SK-N-SH (cell line): ENCODE measurements around the gene KLHL30. TPM values are rescaled to one million over a fixed set of nuclear protein-coding genes. Genes with fewer than 3 reads are reported as not detected.

ENCODE experiments used
- CTCF ChIA-PET: fragments of 300-600, 350-600 bp; formaldehyde crosslinking; extraction: SDS; loops from one replicate; lab custom pipeline; 2021; lab: Yijun Ruan, JAX
- POLR2A ChIA-PET: fragments of 350-600 bp; sonication (Branson Sonifier 250); formaldehyde crosslinking; extraction: SDS; loops from one replicate; lab custom pipeline; 2020; ENCODE audit warnings: antibody characterized with exemption, inconsistent platforms; lab: Yijun Ruan, JAX
- DNase-seq: peaks from one replicate; pipeline ENCODE4 v3.0.0; 2012
- H2AFZ ChIP-seq: fragments of 200-600 bp; sonication (generic); 2 replicates; pipeline ENCODE4 v1.8.1; 2016; ENCODE audit warnings: antibody characterized with exemption, mild to moderate bottlenecking, low read depth
- H3F3A ChIP-seq: fragments of 200-600 bp; sonication (generic); replicated peaks from 2 replicates; pipeline ENCODE3; 2016; ENCODE audit warnings: antibody characterized with exemption, mild to moderate bottlenecking; ENCODE audit not compliant: insufficient read depth
- H3K27ac ChIP-seq, 2 experiments: fragments of 200-500 bp in 1 of 2; fragments of 200-600 bp in 1 of 2; sonication (Bioruptor generic) in 1 of 2; sonication (generic), shearing (Covaris generic) in 1 of 2; 2 replicates each; pipeline versions ENCODE4 v1.5.1 to v1.6.1; 2014 to 2016; ENCODE audit warnings: low read depth in 2 of 2, inconsistent platforms in 1 of 2, low read length in 1 of 2, mild to moderate bottlenecking in 1 of 2, mixed read lengths in 1 of 2
- H3K27me3 ChIP-seq: fragments of 200-600 bp; sonication (generic), shearing (Covaris generic); 2 replicates; pipeline ENCODE4 v1.6.1; 2016; ENCODE audit warnings: mixed run types; ENCODE audit not compliant: insufficient read depth
- H3K36me3 ChIP-seq, 2 experiments: fragments of 200-500 bp in 1 of 2; fragments of 200-600 bp in 1 of 2; sonication (Bioruptor generic) in 1 of 2; sonication (generic) in 1 of 2; replicated peaks in 1 of 2; 2 replicates each; pipeline versions ENCODE3 to v1.5.1; 2014 to 2016; ENCODE audit warnings: low read length in 1 of 2, mild to moderate bottlenecking in 1 of 2; ENCODE audit not compliant: insufficient read depth in 2 of 2, control insufficient read depth in 1 of 2
- H3K4me1 ChIP-seq, 2 experiments: fragments of 200-500 bp in 1 of 2; fragments of 200-600 bp in 1 of 2; sonication (Bioruptor generic) in 1 of 2; sonication (generic), shearing (Covaris generic) in 1 of 2; 2 replicates each; pipeline versions ENCODE4 v1.5.1 to v1.6.1; 2014 to 2016; ENCODE audit warnings: low read depth in 1 of 2, low read length in 1 of 2, mixed run types in 1 of 2; ENCODE audit not compliant: insufficient read depth in 2 of 2, control insufficient read depth in 1 of 2
- H3K4me2 ChIP-seq: fragments of 200-600 bp; sonication (generic), shearing (Covaris generic); 2 replicates; pipeline ENCODE4 v1.6.1; 2017; ENCODE audit warnings: mixed run types
- H3K4me3 ChIP-seq, 2 experiments: fragments of 200-500 bp in 1 of 2; fragments of 200-600 bp in 1 of 2; sonication (Bioruptor generic) in 1 of 2; sonication (generic), shearing (Covaris generic) in 1 of 2; 2 replicates each; pipeline versions ENCODE4 v1.5.1 to v1.8.1; 2014 to 2016; ENCODE audit warnings: low read depth in 2 of 2, inconsistent platforms in 1 of 2, low read length in 1 of 2, mild to moderate bottlenecking in 1 of 2, mixed read lengths in 1 of 2, moderate library complexity in 1 of 2
- H3K79me2 ChIP-seq: fragments of 200-600 bp; sonication (generic); 2 replicates; pipeline ENCODE4 v1.8.1; 2017; ENCODE audit warnings: mild to moderate bottlenecking; ENCODE audit not compliant: insufficient read depth
- H3K9ac ChIP-seq: fragments of 200-600 bp; sonication (generic); 2 replicates; pipeline ENCODE4 v1.6.1; 2017; ENCODE audit warnings: mixed run types
- H3K9me2 ChIP-seq: fragments of 200-600 bp; sonication (generic); 2 replicates; pipeline ENCODE4 v1.6.1; 2017; ENCODE audit warnings: mixed run types
- H3K9me3 ChIP-seq: fragments of 200-600 bp; sonication (generic); 2 replicates; pipeline ENCODE4 v1.6.1; 2017; ENCODE audit warnings: mixed run types, mild to moderate bottlenecking, moderate library complexity
- H4K20me1 ChIP-seq: fragments of 200-600 bp; sonication (generic); 2 replicates; pipeline ENCODE4 v1.6.1; 2017; ENCODE audit warnings: mild to moderate bottlenecking, mixed run types; ENCODE audit not compliant: insufficient read depth
- EP300 ChIP-seq, 2 experiments: IDR thresholded peaks; 2 replicates each; pipeline versions ENCODE4 v1.4.0 to v1.6.1; 2012; ENCODE audit warnings: borderline replicate concordance in 1 of 2, low read depth in 1 of 2, low read length in 1 of 2
- FOSL2 ChIP-seq: IDR thresholded peaks from 2 replicates; pipeline ENCODE4 v1.4.0; 2012; ENCODE audit warnings: low read depth, mild to moderate bottlenecking, moderate library complexity, borderline replicate concordance
- FOXM1 ChIP-seq: IDR thresholded peaks from 2 replicates; pipeline ENCODE4 v1.4.0; 2012; ENCODE audit warnings: low read depth, mild to moderate bottlenecking
- MAX ChIP-seq: IDR thresholded peaks from 2 replicates; pipeline ENCODE4 v1.4.0; 2012; ENCODE audit warnings: low read depth
- MEF2A ChIP-seq: IDR thresholded peaks from 2 replicates; pipeline ENCODE4 v1.4.0; 2012; ENCODE audit warnings: low read depth, borderline replicate concordance
- MXI1 ChIP-seq: IDR thresholded peaks from 2 replicates; pipeline ENCODE4 v1.6.1; 2012; ENCODE audit warnings: mild to moderate bottlenecking, low read depth, low read length, improper control_type of control experiment
- NRF1 ChIP-seq: IDR thresholded peaks from 2 replicates; pipeline ENCODE4 v1.6.1; 2012; ENCODE audit warnings: low read depth, mild to moderate bottlenecking, low read length
- PBX3 ChIP-seq: IDR thresholded peaks from 2 replicates; pipeline ENCODE4; 2012
- POLR2AphosphoS5 ChIP-seq: IDR thresholded peaks from 2 replicates; pipeline ENCODE4 v1.6.1; 2012; ENCODE audit warnings: low read depth, low read length
- RAD21 ChIP-seq: IDR thresholded peaks from 2 replicates; pipeline ENCODE4 v1.6.1; 2012; ENCODE audit warnings: mild to moderate bottlenecking, low read length
- RCOR1 ChIP-seq: fragments of 150-350 bp; IDR thresholded peaks from 2 replicates; pipeline ENCODE4 v1.6.1; 2017; ENCODE audit warnings: antibody characterized with exemption, low read length
- REST ChIP-seq: IDR thresholded peaks from 2 replicates; pipeline ENCODE4 v1.6.1; 2012; ENCODE audit warnings: mild to moderate bottlenecking, low read depth, low read length, moderate library complexity
- RXRA ChIP-seq: IDR thresholded peaks from 2 replicates; pipeline ENCODE4 v1.4.0; 2012; ENCODE audit warnings: low read depth, mild to moderate bottlenecking, borderline replicate concordance
- SIN3A ChIP-seq: IDR thresholded peaks from 2 replicates; pipeline ENCODE4 v1.6.1; 2012; ENCODE audit warnings: low read depth, mild to moderate bottlenecking, low read length, moderate library complexity, borderline replicate concordance
- SMC3 ChIP-seq: IDR thresholded peaks from 2 replicates; pipeline ENCODE4 v1.6.1; 2012; ENCODE audit warnings: low read depth, low read length, improper control_type of control experiment
- TAF1 ChIP-seq: IDR thresholded peaks from 2 replicates; pipeline ENCODE4 v1.6.1; 2012; ENCODE audit warnings: low read depth, mild to moderate bottlenecking, low read length, moderate library complexity, borderline replicate concordance
- TCF12 ChIP-seq: IDR thresholded peaks from 2 replicates; pipeline ENCODE4 v1.4.0; 2012
- YY1 ChIP-seq: IDR thresholded peaks from 2 replicates; pipeline ENCODE4 v1.4.0; 2012; ENCODE audit warnings: low read depth, mild to moderate bottlenecking
- WGBS: methylation state at CpG from one replicate; pipeline ENCODE4 v1.1.6; 2017; ENCODE audit warnings: low lambda C conversion rate; 5-methylcytosine and 5-hydroxymethylcytosine counted together
- polyA plus RNA-seq, 3 experiments: library from polyadenylated mRNA; depleted of rRNA; stranded (reverse); fragments of >200 nt; gene quantifications; 2 replicates each; pipeline ENCODE4 v1.2.3, GENCODE V29; 2012
- TF ChIP-seq, protein P1 (sequence below): IDR thresholded peaks from 2 replicates; pipeline ENCODE4 v1.4.0; 2012; ENCODE audit warnings: low read depth, borderline replicate concordance
- TF ChIP-seq, protein P2 (sequence below): fragments of 150-350 bp; IDR thresholded peaks from 2 replicates; pipeline ENCODE4 v1.6.1; 2016; ENCODE audit warnings: mild to moderate bottlenecking, low read depth, low read length

Gene KLHL30
- polyA plus RNA-seq, 1 of the 3 experiments (the other 2 are of a cell fraction), result not detected

GRCh38 chr2:238141541-238142318 is 3.3 kb downstream of the KLHL30 start:
- 79% methylated on average over 6 of the region's 10 CpGs for WGBS
- Histone ChIP-seq H3K9ac (no peak overlapping the region), H3K4me3 (no peak overlapping the region), H3K36me3 (no peaks in the 10 kb centered on the region), H2AFZ (no peak overlapping the region), H3K9me3 (no peaks in the 10 kb centered on the region), H3K4me1 (peaks cover 5 to 10% of the 10 kb centered on the region in 2 experiments; a peak in 3 of 4 replicates), H3K4me2 (no peak overlapping the region), H3K9me2 (no peaks in the 10 kb centered on the region), H3F3A (no peaks in the 10 kb centered on the region), H4K20me1 (no peaks in the 10 kb centered on the region), H3K79me2 (no peaks in the 10 kb centered on the region), H3K27me3 (no peaks in the 10 kb centered on the region), H3K27ac (no peak overlapping the region)
- no peak for DNase-seq
- ChIA-PET CTCF (interaction anchor here (0.9 to 1.2 kb wide), 3 partner anchors 10 to 108 kb away, joined by 3 to 4 read pairs (median 3); no protein-coding TSS in a partner anchor), POLR2A (no interaction called here)
- TF ChIP-seq TAF1 (no peak), FOSL2 (no peak), FOXM1 (no peak), MAX (no peak), RCOR1 (no peak), SMC3 (no peak), SIN3A (no peak), TCF12 (no peak), REST (no peak), PBX3 (no peak; the same call in 1 of the 2 replicates), POLR2AphosphoS5 (no peak), MEF2A (no peak), EP300 (IDR thresholded peaks at IDR 0.05; ENCODE audit: borderline replicate concordance in 1 of 2, low read depth in 1 of 2, low read length in 1 of 2) (no peak), MXI1 (no peak), NRF1 (no peak), RAD21 (no peak), RXRA (no peak), YY1 (no peak)
- TF ChIP-seq, protein P1, sequence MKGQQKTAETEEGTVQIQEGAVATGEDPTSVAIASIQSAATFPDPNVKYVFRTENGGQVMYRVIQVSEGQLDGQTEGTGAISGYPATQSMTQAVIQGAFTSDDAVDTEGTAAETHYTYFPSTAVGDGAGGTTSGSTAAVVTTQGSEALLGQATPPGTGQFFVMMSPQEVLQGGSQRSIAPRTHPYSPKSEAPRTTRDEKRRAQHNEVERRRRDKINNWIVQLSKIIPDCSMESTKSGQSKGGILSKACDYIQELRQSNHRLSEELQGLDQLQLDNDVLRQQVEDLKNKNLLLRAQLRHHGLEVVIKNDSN, result no peak
- TF ChIP-seq, protein P2, sequence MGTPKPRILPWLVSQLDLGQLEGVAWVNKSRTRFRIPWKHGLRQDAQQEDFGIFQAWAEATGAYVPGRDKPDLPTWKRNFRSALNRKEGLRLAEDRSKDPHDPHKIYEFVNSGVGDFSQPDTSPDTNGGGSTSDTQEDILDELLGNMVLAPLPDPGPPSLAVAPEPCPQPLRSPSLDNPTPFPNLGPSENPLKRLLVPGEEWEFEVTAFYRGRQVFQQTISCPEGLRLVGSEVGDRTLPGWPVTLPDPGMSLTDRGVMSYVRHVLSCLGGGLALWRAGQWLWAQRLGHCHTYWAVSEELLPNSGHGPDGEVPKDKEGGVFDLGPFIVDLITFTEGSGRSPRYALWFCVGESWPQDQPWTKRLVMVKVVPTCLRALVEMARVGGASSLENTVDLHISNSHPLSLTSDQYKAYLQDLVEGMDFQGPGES, result no peak
